GM12878 (cell line): Measurements from ENCODE around the gene CXXC1. TPM values are rescaled to one million over a fixed set of nuclear protein-coding genes. Genes with fewer than 3 reads are reported as not detected.

ENCODE experiments used
- ATAC-seq: fragments of 200-7000 bp; cut with Tn5 transposase; 3 replicates; pipeline ENCODE4 v1.9.1; 2020; ENCODE audit warnings: mild to moderate bottlenecking, moderate library complexity
- BruUV-seq: library from RNA; stranded (reverse); fragments of 400-500 nt; replicated peaks from 2 replicates; lab custom pipeline; 2021; lab: Mats Ljungman, UMichigan
- CTCF ChIA-PET: fragments of 300-600 bp; sonication (Branson Sonifier 250); formaldehyde crosslinking; extraction: SDS; loops from one replicate; lab custom pipeline; 2021; ENCODE audit warnings: inconsistent platforms; lab: Yijun Ruan, JAX
- POLR2A ChIA-PET: fragments of 350-600 bp; formaldehyde crosslinking; extraction: SDS; loops from one replicate; lab custom pipeline; 2021; ENCODE audit warnings: inconsistent platforms; lab: Charles Lee
- RAD21 ChIA-PET: fragments of 300-600 bp; sonication (Branson Sonifier 250); formaldehyde crosslinking; loops from one replicate; lab custom pipeline; 2023; ENCODE audit warnings: antibody characterized with exemption; ENCODE audit not compliant: unreplicated experiment; lab: Charles Lee
- SMC1A ChIA-PET: fragments of 300-600 bp; sonication (Branson Sonifier 250); formaldehyde crosslinking; loops from one replicate; lab custom pipeline; 2023; ENCODE audit not compliant: unreplicated experiment, uncharacterized antibody; lab: Charles Lee
- DNase-seq: peaks from one replicate; pipeline ENCODE4 v3.0.0-alpha.2; 2011; ENCODE audit warnings: low read depth, low spot score
- FAIRE-seq: peaks from 3 replicates; lab custom pipeline; 2011; peaks lifted over from hg19 to GRCh38; lab: Jason Lieb, UNC
- H2AFZ ChIP-seq: 2 replicates; pipeline ENCODE4 v1.6.0; 2011; ENCODE audit warnings: low read depth, low read length, control low read depth; ENCODE audit not compliant: control insufficient read depth
- H3K27ac ChIP-seq: 2 replicates; pipeline ENCODE4 v1.5.1; 2011; ENCODE audit warnings: control low read depth; ENCODE audit not compliant: control insufficient read depth, insufficient read depth
- H3K27me3 ChIP-seq, 2 experiments: replicated peaks in 1 of 2; 2 replicates each; pipeline versions ENCODE4 v1.6.0 to v1.6.1; 2011; ENCODE audit warnings: low read length in 1 of 2; ENCODE audit not compliant: control insufficient read depth in 2 of 2, insufficient read depth in 2 of 2
- H3K36me3 ChIP-seq, 2 experiments: 2 replicates each; pipeline ENCODE4 v1.5.1; 2011; ENCODE audit warnings: low read length in 1 of 2; ENCODE audit not compliant: control insufficient read depth in 2 of 2, insufficient read depth in 2 of 2
- H3K4me1 ChIP-seq: 2 replicates; pipeline ENCODE4 v1.6.1; 2011; ENCODE audit warnings: mild to moderate bottlenecking, low read length, moderate library complexity, mixed read lengths; ENCODE audit not compliant: control insufficient read depth, insufficient read depth
- H3K4me2 ChIP-seq: 2 replicates; pipeline ENCODE4 v1.6.0; 2011; ENCODE audit warnings: control low read depth; ENCODE audit not compliant: control insufficient read depth, insufficient read depth
- H3K4me3 ChIP-seq: fragments of 200-600 bp; sonication (generic); 2 replicates; pipeline ENCODE4 v1.5.1; 2016
- H3K79me2 ChIP-seq: 2 replicates; pipeline ENCODE4 v1.6.0; 2011; ENCODE audit warnings: low read length; ENCODE audit not compliant: control insufficient read depth, insufficient read depth
- H3K9ac ChIP-seq: 2 replicates; pipeline ENCODE4 v1.8.0; 2011; ENCODE audit warnings: low read length, control low read depth, mixed read lengths; ENCODE audit not compliant: control insufficient read depth, insufficient read depth
- H3K9me3 ChIP-seq: replicated peaks from 3 replicates; pipeline ENCODE4 v1.5.1; 2011; ENCODE audit warnings: mild to moderate bottlenecking, low read length; ENCODE audit not compliant: control insufficient read depth, insufficient read depth
- H4K20me1 ChIP-seq: 2 replicates; pipeline ENCODE4 v1.6.0; 2011; ENCODE audit not compliant: control insufficient read depth, insufficient read depth
- BHLHE40 ChIP-seq, 2 experiments: fragments of 450-650 bp in 1 of 2; IDR thresholded peaks; 2 replicates each; pipeline ENCODE4 v1.6.1; 2011 to 2017; ENCODE audit warnings: low read depth in 2 of 2, borderline replicate concordance in 1 of 2, improper control_type of control experiment in 1 of 2, low read length in 1 of 2, mild to moderate bottlenecking in 1 of 2
- FOS ChIP-seq: IDR thresholded peaks from 3 replicates; pipeline ENCODE4 v1.6.1; 2011; ENCODE audit warnings: borderline replicate concordance; ENCODE audit not compliant: insufficient read length; ENCODE audit errors: extremely low read depth
- MTA3 ChIP-seq: IDR thresholded peaks from 2 replicates; pipeline ENCODE4 v1.6.1; 2012; ENCODE audit warnings: low read length, inconsistent platforms, borderline replicate concordance
- NFXL1 ChIP-seq: fragments of 450-650 bp; IDR thresholded peaks from 2 replicates; pipeline ENCODE4 v1.6.1; 2017; ENCODE audit warnings: antibody characterized with exemption, mild to moderate bottlenecking, borderline replicate concordance
- NR2C2 ChIP-seq: IDR thresholded peaks from 2 replicates; pipeline ENCODE4 v1.6.1; 2011; ENCODE audit warnings: borderline replicate concordance, low read depth; ENCODE audit not compliant: control insufficient read depth, insufficient read length
- SP1 ChIP-seq: IDR thresholded peaks from one replicate; pipeline ENCODE4 v1.6.1; 2011; ENCODE audit warnings: low read depth, low read length
- SPI1 ChIP-seq: IDR thresholded peaks from 2 replicates; pipeline ENCODE4 v1.6.1; 2011; ENCODE audit warnings: low read depth, mild to moderate bottlenecking, low read length, moderate library complexity, borderline replicate concordance; ENCODE audit not compliant: insufficient read depth
- ZBED1 ChIP-seq: IDR thresholded peaks from 2 replicates; pipeline ENCODE4 v1.6.1; 2016; ENCODE audit warnings: borderline replicate concordance
- ZNF207 ChIP-seq: fragments of 450-650 bp; IDR thresholded peaks from 2 replicates; pipeline ENCODE4 v1.6.1; 2014; ENCODE audit warnings: antibody characterized with exemption, mild to moderate bottlenecking, borderline replicate concordance
- WGBS: methylation state at CpG from one replicate; pipeline ENCODE4 v1.1.6; 2016; ENCODE audit warnings: low lambda C conversion rate; ENCODE audit not compliant: insufficient replicate concordance, insufficient coverage; ENCODE audit errors: missing lambda C conversion rate; 5-methylcytosine and 5-hydroxymethylcytosine counted together
- in situ Hi-C: fragments of 300-500 bp; cut with MboI; formaldehyde crosslinking; loops from 9 replicates; pipeline ENCODE4 v1.14.3; 2018; ENCODE audit warnings: mixed read lengths
- intact Hi-C: fragments of 100-400 bp; cut with micrococcal nuclease; formaldehyde crosslinking; loops from one replicate; pipeline ENCODE4 v1.14.2; 2022; ENCODE audit not compliant: unreplicated experiment
- polyA plus RNA-seq, 11 experiments: library from polyadenylated mRNA; depleted of rRNA in 4 of 11; unstranded in 6 of 11; stranded (reverse) in 5 of 11; fragments of >200 nt; fragmentation: Nextera tagmentation in 4 of 11; fragmentation: Illumina TruSeq in 1 of 11; extraction: Ambion mirVana in 4 of 11; extraction: Trizol in 1 of 11; gene quantifications; 1 replicate in 1 of 11; 2 replicates in 10 of 11; pipeline versions ENCODE4 v1.2.1 to v1.2.3, GENCODE V29; 2011 to 2016; ENCODE audit warnings: inconsistent platforms in 2 of 11, missing spikeins in 2 of 11, low read depth in 1 of 11
- total RNA-seq, 4 experiments: library from RNA; depleted of rRNA in 3 of 4; stranded (reverse); fragments of >200 nt in 3 of 4; fragmentation: Illumina TruSeq in 1 of 4; extraction: Trizol in 1 of 4; gene quantifications; 2 replicates each; pipeline versions ENCODE4 v1.2.1 to v1.2.3, GENCODE V29; 2013 to 2021
- TF ChIP-seq, protein P1 (sequence below): IDR thresholded peaks from 2 replicates; pipeline ENCODE4 v1.6.1; 2012; ENCODE audit warnings: low read length, inconsistent platforms
- TF ChIP-seq, protein P2 (sequence below): IDR thresholded peaks from 2 replicates; pipeline ENCODE4 v1.6.1; 2012; ENCODE audit warnings: low read depth, low read length, improper control_type of control experiment
- TF ChIP-seq, protein P3 (sequence below): IDR thresholded peaks from 2 replicates; pipeline ENCODE4 v1.6.1; 2012; ENCODE audit warnings: low read depth, low read length, improper control_type of control experiment
- TF ChIP-seq, protein P4 (sequence below), 3 experiments: IDR thresholded peaks in 2 of 3; conservative IDR thresholded peaks in 1 of 3; 2 replicates each; pipeline ENCODE4 v1.5.1; 2011; ENCODE audit warnings: low read depth in 3 of 3, low read length in 3 of 3, mild to moderate bottlenecking in 3 of 3, control low read depth in 2 of 3, moderate library complexity in 2 of 3, inconsistent platforms in 1 of 3, mixed read lengths in 1 of 3; ENCODE audit not compliant: control insufficient read depth in 2 of 3, insufficient read depth in 1 of 3; ENCODE audit errors: extremely low read depth in 1 of 3

CXXC1 gene
- total and polyA plus RNA-seq, 10 of the 15 experiments (the other 5 are each of a cell fraction or from before 2014, with no cell fraction given): 9.2 to 180 (median 93.8) TPM

GRCh38 chr18:50285631-50286321 lies 1.7 kb downstream of the CXXC1 start (continued):
- no peak for TF ChIP-seq FOS
- no peak for TF ChIP-seq NR2C2
- TF ChIP-seq BHLHE40 (IDR thresholded peaks at IDR 0.05; ENCODE audit: borderline replicate concordance in 1 of 2, low read depth in 2 of 2, low read length in 1 of 2): no peak
- no peak for TF ChIP-seq SP1
- TF ChIP-seq, protein P1, sequence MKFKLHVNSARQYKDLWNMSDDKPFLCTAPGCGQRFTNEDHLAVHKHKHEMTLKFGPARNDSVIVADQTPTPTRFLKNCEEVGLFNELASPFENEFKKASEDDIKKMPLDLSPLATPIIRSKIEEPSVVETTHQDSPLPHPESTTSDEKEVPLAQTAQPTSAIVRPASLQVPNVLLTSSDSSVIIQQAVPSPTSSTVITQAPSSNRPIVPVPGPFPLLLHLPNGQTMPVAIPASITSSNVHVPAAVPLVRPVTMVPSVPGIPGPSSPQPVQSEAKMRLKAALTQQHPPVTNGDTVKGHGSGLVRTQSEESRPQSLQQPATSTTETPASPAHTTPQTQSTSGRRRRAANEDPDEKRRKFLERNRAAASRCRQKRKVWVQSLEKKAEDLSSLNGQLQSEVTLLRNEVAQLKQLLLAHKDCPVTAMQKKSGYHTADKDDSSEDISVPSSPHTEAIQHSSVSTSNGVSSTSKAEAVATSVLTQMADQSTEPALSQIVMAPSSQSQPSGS: no peak
- no peak for TF ChIP-seq ZNF207
- no peak for TF ChIP-seq ZBED1
- TF ChIP-seq, protein P2, sequence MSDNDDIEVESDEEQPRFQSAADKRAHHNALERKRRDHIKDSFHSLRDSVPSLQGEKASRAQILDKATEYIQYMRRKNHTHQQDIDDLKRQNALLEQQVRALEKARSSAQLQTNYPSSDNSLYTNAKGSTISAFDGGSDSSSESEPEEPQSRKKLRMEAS: no peak
- no peak for TF ChIP-seq NFXL1
- TF ChIP-seq MTA3: no peak

- no peak overlapping the region for H3K9ac ChIP-seq
- FAIRE-seq: no peak
- 92% methylated on average over 13 of the region's 13 CpGs for WGBS
- intact Hi-C loops: loop anchor here (10.0 kb wide), 1 partner anchor 1330 kb away; the partner anchor contains the start of gene SMAD7
- no peak for DNase-seq
- no peaks in the 10 kb centered on the region for H3K9me3 ChIP-seq
- H3K4me3 ChIP-seq: no peak overlapping the region
- H3K4me1 ChIP-seq: peaks cover 13% of the 10 kb centered on the region
- ChIA-PET RAD21 (no interaction called here), POLR2A (no interaction called here), CTCF (no interaction called here), SMC1A (no interaction called here)
- no peaks in the 10 kb centered on the region for H3K27me3 ChIP-seq
- in situ Hi-C loops: loop anchor here (10.0 to 25.0 kb wide), 3 partner anchors 70 to 1473 kb away; no protein-coding TSS in a partner anchor
- H2AFZ ChIP-seq: no peak overlapping the region
- peaks cover 35% of the 10 kb centered on the region for H3K79me2 ChIP-seq
- H3K36me3 ChIP-seq: peaks cover 15 to 34% of the 10 kb centered on the region in 2 experiments; a peak in 3 of 4 replicates
- H4K20me1 ChIP-seq: no peaks in the 10 kb centered on the region
- TF ChIP-seq, protein P3, sequence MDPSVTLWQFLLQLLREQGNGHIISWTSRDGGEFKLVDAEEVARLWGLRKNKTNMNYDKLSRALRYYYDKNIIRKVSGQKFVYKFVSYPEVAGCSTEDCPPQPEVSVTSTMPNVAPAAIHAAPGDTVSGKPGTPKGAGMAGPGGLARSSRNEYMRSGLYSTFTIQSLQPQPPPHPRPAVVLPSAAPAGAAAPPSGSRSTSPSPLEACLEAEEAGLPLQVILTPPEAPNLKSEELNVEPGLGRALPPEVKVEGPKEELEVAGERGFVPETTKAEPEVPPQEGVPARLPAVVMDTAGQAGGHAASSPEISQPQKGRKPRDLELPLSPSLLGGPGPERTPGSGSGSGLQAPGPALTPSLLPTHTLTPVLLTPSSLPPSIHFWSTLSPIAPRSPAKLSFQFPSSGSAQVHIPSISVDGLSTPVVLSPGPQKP: no peak
- TF ChIP-seq SPI1: no peak
- TF ChIP-seq, protein P4, sequence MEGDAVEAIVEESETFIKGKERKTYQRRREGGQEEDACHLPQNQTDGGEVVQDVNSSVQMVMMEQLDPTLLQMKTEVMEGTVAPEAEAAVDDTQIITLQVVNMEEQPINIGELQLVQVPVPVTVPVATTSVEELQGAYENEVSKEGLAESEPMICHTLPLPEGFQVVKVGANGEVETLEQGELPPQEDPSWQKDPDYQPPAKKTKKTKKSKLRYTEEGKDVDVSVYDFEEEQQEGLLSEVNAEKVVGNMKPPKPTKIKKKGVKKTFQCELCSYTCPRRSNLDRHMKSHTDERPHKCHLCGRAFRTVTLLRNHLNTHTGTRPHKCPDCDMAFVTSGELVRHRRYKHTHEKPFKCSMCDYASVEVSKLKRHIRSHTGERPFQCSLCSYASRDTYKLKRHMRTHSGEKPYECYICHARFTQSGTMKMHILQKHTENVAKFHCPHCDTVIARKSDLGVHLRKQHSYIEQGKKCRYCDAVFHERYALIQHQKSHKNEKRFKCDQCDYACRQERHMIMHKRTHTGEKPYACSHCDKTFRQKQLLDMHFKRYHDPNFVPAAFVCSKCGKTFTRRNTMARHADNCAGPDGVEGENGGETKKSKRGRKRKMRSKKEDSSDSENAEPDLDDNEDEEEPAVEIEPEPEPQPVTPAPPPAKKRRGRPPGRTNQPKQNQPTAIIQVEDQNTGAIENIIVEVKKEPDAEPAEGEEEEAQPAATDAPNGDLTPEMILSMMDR (IDR thresholded peaks at IDR 0.05 in 2 of 3, conservative IDR thresholded peaks at IDR 0.05 in 1 of 3; ENCODE audit: control insufficient read depth in 2 of 3, extremely low read depth in 1 of 3, insufficient read depth in 1 of 3, low read depth in 3 of 3, low read length in 3 of 3): no peak
- no TSS peak for BruUV-seq
- no peak for ATAC-seq
- H3K27ac ChIP-seq: no peak overlapping the region
- H3K4me2 ChIP-seq: no peak overlapping the region
Measured at GRCh38 chr18:50285071-50285470, 2.4 kb downstream of the CXXC1 start.
